ENCODE data around the gene NR1I3.
A peak's percentile ranks its signal among the peaks of the same experiment; 100 is the strongest.

GRCh38 chr1:161209790-161210409 lies 28.1 kb downstream of the NR1I3 start:
- TF ChIP-seq CTCF (IDR thresholded peaks at IDR 0.05; ENCODE audit: low read depth, low read length) (peak; percentile 81), POLR2A (IDR thresholded peaks at IDR 0.05; ENCODE audit: extremely low read depth, insufficient read length) (no peak)
- TF ChIP-seq, protein P1, sequence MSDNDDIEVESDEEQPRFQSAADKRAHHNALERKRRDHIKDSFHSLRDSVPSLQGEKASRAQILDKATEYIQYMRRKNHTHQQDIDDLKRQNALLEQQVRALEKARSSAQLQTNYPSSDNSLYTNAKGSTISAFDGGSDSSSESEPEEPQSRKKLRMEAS (IDR thresholded peaks at IDR 0.05; ENCODE audit: low read depth, low read length), result no peak
